Neuronal stem cell (in vitro differentiated cells): ENCODE results near the gene ANKRA2.

Source experiments
- DNase-seq: peaks from one replicate; pipeline ENCODE4 v3.0.0-alpha.2; 2013; ENCODE audit warnings: low spot score
- H2AFZ ChIP-seq: one replicate; pipeline ENCODE4 v1.6.1; 2013; ENCODE audit warnings: mild to moderate bottlenecking, low read length, inconsistent platforms
- H2AK5ac ChIP-seq: 2 replicates; pipeline ENCODE4 v1.6.1; 2013; ENCODE audit warnings: low read depth, mild to moderate bottlenecking, inconsistent platforms, low read length, moderate library complexity, mixed read lengths
- H2BK120ac ChIP-seq: 2 replicates; pipeline ENCODE4 v1.6.1; 2013; ENCODE audit warnings: low read depth, mild to moderate bottlenecking, inconsistent platforms, low read length, moderate library complexity, mixed read lengths
- H2BK12ac ChIP-seq: one replicate; pipeline ENCODE4 v1.6.1; 2013; ENCODE audit warnings: low read length, inconsistent platforms
- H2BK15ac ChIP-seq: 2 replicates; pipeline ENCODE4 v1.6.1; 2013; ENCODE audit warnings: mild to moderate bottlenecking, low read length, inconsistent platforms, mixed read lengths
- H2BK5ac ChIP-seq: one replicate; pipeline ENCODE4 v1.6.1; 2013; ENCODE audit warnings: inconsistent platforms, mild to moderate bottlenecking, low read length, moderate library complexity
- H3K14ac ChIP-seq: one replicate; pipeline ENCODE4 v1.6.1; 2013; ENCODE audit warnings: low read length, inconsistent platforms
- H3K18ac ChIP-seq: 2 replicates; pipeline ENCODE4 v1.6.1; 2013; ENCODE audit warnings: low read length, inconsistent platforms
- H3K23ac ChIP-seq: 2 replicates; pipeline ENCODE4 v1.6.1; 2013; ENCODE audit warnings: low read depth, mild to moderate bottlenecking, mixed read lengths, low read length, inconsistent platforms; ENCODE audit not compliant: poor library complexity
- H3K27ac ChIP-seq: replicated peaks from 3 replicates; pipeline ENCODE4 v1.5.1; 2013; ENCODE audit warnings: low read length, inconsistent platforms
- H3K27me3 ChIP-seq, 3 experiments: 2 replicates each; pipeline ENCODE4 v1.6.1; 2013; ENCODE audit warnings: low read length in 3 of 3, mild to moderate bottlenecking in 2 of 3, inconsistent platforms in 1 of 3, low read depth in 1 of 3, mixed read lengths in 1 of 3, moderate library complexity in 1 of 3; ENCODE audit not compliant: control insufficient read depth in 3 of 3, insufficient read depth in 3 of 3
- H3K36me3 ChIP-seq, 2 donors: replicated peaks in 1 of 2; 2 replicates each; pipeline ENCODE4 v1.6.1; 2013; ENCODE audit warnings: low read length in 2 of 2; ENCODE audit not compliant: control insufficient read depth in 2 of 2, insufficient read depth in 2 of 2
- H3K4ac ChIP-seq: 2 replicates; pipeline ENCODE4 v1.6.1; 2013; ENCODE audit warnings: inconsistent platforms, mild to moderate bottlenecking, low read length, moderate library complexity
- H3K4me1 ChIP-seq, 2 donors: 1 replicate in 1 of 2; 2 replicates in 1 of 2; pipeline ENCODE4 v1.6.1; 2013; ENCODE audit warnings: low read length in 2 of 2, low read depth in 1 of 2; ENCODE audit not compliant: control insufficient read depth in 2 of 2, insufficient read depth in 1 of 2
- H3K4me2 ChIP-seq: one replicate; pipeline ENCODE4 v1.6.1; 2013; ENCODE audit warnings: mild to moderate bottlenecking, low read length, inconsistent platforms; ENCODE audit not compliant: insufficient read depth, poor library complexity, severe bottlenecking
- H3K4me3 ChIP-seq, 2 donors: 2 replicates each; pipeline ENCODE4 v1.5.1; 2013; ENCODE audit warnings: low read length in 2 of 2, mild to moderate bottlenecking in 2 of 2, inconsistent platforms in 1 of 2, moderate library complexity in 1 of 2
- H3K79me1 ChIP-seq: one replicate; pipeline ENCODE4 v1.6.1; 2013; ENCODE audit warnings: low read depth, mild to moderate bottlenecking, inconsistent platforms, low read length, moderate library complexity
- H3K9ac ChIP-seq: one replicate; pipeline ENCODE4 v1.6.1; 2013; ENCODE audit warnings: mild to moderate bottlenecking, low read depth, low read length, inconsistent platforms; ENCODE audit not compliant: poor library complexity
- H3K9me3 ChIP-seq, 2 donors: replicated peaks in 1 of 2; 2 replicates each; pipeline versions ENCODE3 to v1.6.1; 2013; ENCODE audit warnings: low read length in 2 of 2, mild to moderate bottlenecking in 2 of 2, inconsistent platforms in 1 of 2, low read depth in 1 of 2, mixed read lengths in 1 of 2, moderate library complexity in 1 of 2; ENCODE audit not compliant: control insufficient read depth in 2 of 2, insufficient read depth in 1 of 2
- H4K8ac ChIP-seq: one replicate; pipeline ENCODE4 v1.6.1; 2013; ENCODE audit warnings: low read depth, mild to moderate bottlenecking, inconsistent platforms, low read length, moderate library complexity
- H4K91ac ChIP-seq: one replicate; pipeline ENCODE4 v1.6.1; 2013; ENCODE audit warnings: low read length, low read depth, mild to moderate bottlenecking, inconsistent platforms; ENCODE audit not compliant: poor library complexity
- WGBS, 2 donors: extraction: QIAGEN DNeasy Blood & Tissue Kit; methylation state at CpG; one replicate each; pipeline ENCODE4 v1.1.7; 2013; ENCODE audit warnings: missing lambda C conversion rate in 2 of 2, mixed read lengths in 1 of 2; ENCODE audit not compliant: insufficient read length in 2 of 2, insufficient replicate concordance in 1 of 2; ENCODE audit errors: extremely low coverage in 2 of 2; 5-methylcytosine and 5-hydroxymethylcytosine counted together

The ANKRA2 gene

GRCh38 chr5:73564018-73564417 is 1.4 kb downstream of the ANKRA2 start:
- no peak overlapping the region for H2BK12ac ChIP-seq
- no peak overlapping the region for H3K23ac ChIP-seq
- no peak overlapping the region for H4K8ac ChIP-seq
- no peak overlapping the region for H3K14ac ChIP-seq
- H3K9ac ChIP-seq, result peak overlapping the region; percentile 24
- no peaks in the 10 kb centered on the region for H3K27me3 ChIP-seq
- no peak overlapping the region for H3K4ac ChIP-seq
- H2BK15ac ChIP-seq, result no peak overlapping the region
- no peak overlapping the region for H2BK5ac ChIP-seq
- no peaks in the 10 kb centered on the region for H3K9me3 ChIP-seq
- peaks cover 2 to 7% of the 10 kb centered on the region in 2 donors for H3K4me1 ChIP-seq
- H2BK120ac ChIP-seq, result no peak overlapping the region
- H4K91ac ChIP-seq, result no peak overlapping the region
- no peak overlapping the region for H2AK5ac ChIP-seq
- no peak for DNase-seq
- no peak overlapping the region for H3K18ac ChIP-seq
- H3K36me3 ChIP-seq, result peaks cover 7 to 56% of the 10 kb centered on the region in 2 donors
- H3K4me3 ChIP-seq, result peak overlapping the region in 1 of 2 donors; percentile 64
- H3K79me1 ChIP-seq, result no peaks in the 10 kb centered on the region
- no peak overlapping the region for H3K27ac ChIP-seq
- H2AFZ ChIP-seq, result no peak overlapping the region
- WGBS, 2 donors, result no CpG with 5 or more reads among the region's 3 CpGs
- peak overlapping the region; percentile 55 for H3K4me2 ChIP-seq

GRCh38 chr5:73558950-73559349 is 6.5 kb downstream of the ANKRA2 start:
- H3K79me1 ChIP-seq, result no peaks in the 10 kb centered on the region
- no CpG with 5 or more reads among the region's 1 CpG for WGBS, 2 donors
- H3K36me3 ChIP-seq, result peaks cover 9 to 92% of the 10 kb centered on the region in 2 donors

GRCh38 chr5:73552642-73553041 is 12.8 kb downstream of the ANKRA2 start:
- H3K9me3 ChIP-seq, result no peaks in the 10 kb centered on the region
- H3K4me1 ChIP-seq, result no peaks in the 10 kb centered on the region
- H3K9ac ChIP-seq, result no peak overlapping the region
- no peak overlapping the region for H2BK120ac ChIP-seq
- H2AK5ac ChIP-seq, result no peak overlapping the region
- no peak overlapping the region for H3K4me3 ChIP-seq
- no peak overlapping the region for H3K4me2 ChIP-seq
- H2AFZ ChIP-seq, result no peak overlapping the region
- no peak overlapping the region for H3K4ac ChIP-seq
- H3K18ac ChIP-seq, result no peak overlapping the region
- no peaks in the 10 kb centered on the region for H3K79me1 ChIP-seq
- no peak overlapping the region for H2BK12ac ChIP-seq
- no peak overlapping the region for H2BK5ac ChIP-seq
- no peaks in the 10 kb centered on the region for H3K27me3 ChIP-seq
- no peak for DNase-seq
- no peak overlapping the region for H2BK15ac ChIP-seq
- H3K23ac ChIP-seq, result no peak overlapping the region
- no peak overlapping the region for H3K27ac ChIP-seq
- H4K8ac ChIP-seq, result no peak overlapping the region
- no peak overlapping the region for H3K14ac ChIP-seq
- no peak overlapping the region for H4K91ac ChIP-seq
- peaks cover 5 to 58% of the 10 kb centered on the region in 2 donors for H3K36me3 ChIP-seq

More at GRCh38 chr5:73558950-73559349, 6.5 kb downstream of the ANKRA2 start:
- no peak overlapping the region for H2BK120ac ChIP-seq
- H3K18ac ChIP-seq, result no peak overlapping the region
- no peak overlapping the region for H3K4ac ChIP-seq
- no peak overlapping the region for H3K4me3 ChIP-seq
- H3K4me2 ChIP-seq, result no peak overlapping the region
- no peak overlapping the region for H2AFZ ChIP-seq
- no peak overlapping the region for H4K91ac ChIP-seq
- no peak overlapping the region for H2BK12ac ChIP-seq
- H3K27ac ChIP-seq, result no peak overlapping the region
- no peak overlapping the region for H3K9ac ChIP-seq
- H2AK5ac ChIP-seq, result no peak overlapping the region
- no peak overlapping the region for H2BK15ac ChIP-seq
- H3K4me1 ChIP-seq, result peaks cover 0 to 3% of the 10 kb centered on the region in 2 donors
- H3K9me3 ChIP-seq, result no peaks in the 10 kb centered on the region
- no peak overlapping the region for H4K8ac ChIP-seq
- no peak overlapping the region for H3K14ac ChIP-seq
- no peak overlapping the region for H3K23ac ChIP-seq
- H2BK5ac ChIP-seq, result no peak overlapping the region
- H3K27me3 ChIP-seq, result no peaks in the 10 kb centered on the region
- DNase-seq, result no peak

GRCh38 chr5:73550016-73550415 is 15.4 kb downstream of the ANKRA2 start:
- H4K91ac ChIP-seq, result no peak overlapping the region
- H3K36me3 ChIP-seq, result peaks cover 4 to 32% of the 10 kb centered on the region in 2 donors
- H3K9me3 ChIP-seq, result no peaks in the 10 kb centered on the region
- no peak overlapping the region for H4K8ac ChIP-seq
- H2AK5ac ChIP-seq, result no peak overlapping the region
- no peak overlapping the region for H3K4ac ChIP-seq
- H3K18ac ChIP-seq, result no peak overlapping the region
- no peak overlapping the region for H3K4me2 ChIP-seq
- no peak overlapping the region for H2BK15ac ChIP-seq
- H3K9ac ChIP-seq, result no peak overlapping the region
- no peaks in the 10 kb centered on the region for H3K4me1 ChIP-seq
- no peak overlapping the region for H3K27ac ChIP-seq
- no peak overlapping the region for H2BK5ac ChIP-seq
- no peak overlapping the region for H2BK120ac ChIP-seq
- no peak overlapping the region for H3K23ac ChIP-seq
- H3K14ac ChIP-seq, result no peak overlapping the region
- H3K27me3 ChIP-seq, result no peaks in the 10 kb centered on the region
- no peaks in the 10 kb centered on the region for H3K79me1 ChIP-seq
- no peak overlapping the region for H3K4me3 ChIP-seq
- H2AFZ ChIP-seq, result no peak overlapping the region
- WGBS, 2 donors, result no CpG with 5 or more reads among the region's 1 CpG
- DNase-seq, result no peak
- H2BK12ac ChIP-seq, result no peak overlapping the region
